Stimulated activated CD8-positive, alpha-beta memory T cell treated with anti-CD3 and anti-CD28 coated beads, Interleukin-15, amount 100 ng/mL, for 1 hour (primary cell): ENCODE results near the gene NUFIP1.
"Not testable (repeated sequence)": the region's sequence is repeated elsewhere in the genome, so short reads cannot be mapped to it uniquely, and the experiment has no call there.

Source experiments
- DNase-seq: peaks from one replicate; pipeline ENCODE4 v3.0.0-alpha.2; 2020; ENCODE audit warnings: low read depth

NUFIP1 gene

GRCh38 chr13:44969551-44970484, 19.5 kb downstream of the NUFIP1 start:
- DNase-seq = no peak

GRCh38 chr13:44968434-44968815, 20.8 kb downstream of the NUFIP1 start:
- DNase-seq = no peak

GRCh38 chr13:44967704-44968433, 21.4 kb downstream of the NUFIP1 start:
- no peak for DNase-seq

- no peak for DNase-seq
These were observed 27.3 kb downstream of the NUFIP1 start for GRCh38 chr13:44961997-44962396.

- no peak for DNase-seq
These were observed 33.9 kb downstream of the NUFIP1 start for GRCh38 chr13:44955406-44955805.

- no peak for DNase-seq
These were observed 35.0 kb downstream of the NUFIP1 start for GRCh38 chr13:44954224-44954623.

GRCh38 chr13:44952671-44953070, 36.6 kb downstream of the NUFIP1 start:
- DNase-seq = no peak

- DNase-seq = no peak
These were observed 38.1 kb downstream of the NUFIP1 start for GRCh38 chr13:44951184-44951583.

- DNase-seq = not testable (repeated sequence)
These were observed 45.9 kb downstream of the NUFIP1 start for GRCh38 chr13:44943411-44943810.

- no peak for DNase-seq
These were observed 50.4 kb downstream of the NUFIP1 start for GRCh38 chr13:44938854-44939253.

- no peak for DNase-seq
These were observed 53.0 kb downstream of the NUFIP1 start for GRCh38 chr13:44936246-44936645.

- DNase-seq = no peak
These were observed 54.5 kb downstream of the NUFIP1 start for GRCh38 chr13:44934724-44935123.

- DNase-seq = no peak
These were observed 56.4 kb downstream of the NUFIP1 start for GRCh38 chr13:44932850-44933251.

- no peak for DNase-seq
These were observed 57.0 kb downstream of the NUFIP1 start for GRCh38 chr13:44932171-44932849.

- no peak for DNase-seq
These were observed 58.2 kb downstream of the NUFIP1 start for GRCh38 chr13:44930963-44931623.

- no peak for DNase-seq
These were observed 59.0 kb downstream of the NUFIP1 start for GRCh38 chr13:44930280-44930679.

GRCh38 chr13:44929692-44930091, 59.6 kb downstream of the NUFIP1 start:
- DNase-seq = no peak

GRCh38 chr13:44927968-44928367, 61.3 kb downstream of the NUFIP1 start:
- DNase-seq = no peak

- DNase-seq = no peak
These were observed 67.1 kb downstream of the NUFIP1 start for GRCh38 chr13:44921931-44922758.

- no peak for DNase-seq
These were observed 67.9 kb downstream of the NUFIP1 start for GRCh38 chr13:44921246-44921877.

- DNase-seq = no peak
These were observed 69.3 kb downstream of the NUFIP1 start for GRCh38 chr13:44920013-44920412.
